ENCODE results near the gene GNPDA1. TPM values are rescaled to one million over a fixed set of nuclear protein-coding genes. Genes with fewer than 3 reads are reported as not detected.

Gene GNPDA1
- total RNA-seq, 1 donor = 6.6 TPM

DNA sequence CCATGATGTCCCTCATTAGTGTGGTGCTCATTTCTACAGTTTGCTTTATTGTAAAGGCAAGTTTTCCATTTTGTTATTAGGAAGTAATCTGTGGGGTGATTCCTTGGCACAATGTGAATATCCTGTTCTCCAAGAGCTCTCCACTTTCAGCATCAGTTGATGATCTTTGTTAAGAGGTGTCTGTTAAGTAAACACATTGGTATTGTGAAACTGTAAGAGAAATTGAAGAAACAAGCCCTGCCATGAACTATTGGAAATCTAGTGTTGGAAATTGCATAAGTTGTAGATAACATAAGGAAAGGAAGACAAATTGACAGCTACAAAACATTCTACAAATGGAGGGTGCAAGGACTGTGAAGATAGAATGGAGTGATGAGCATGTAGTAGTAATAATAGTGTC lies 26.8 kb downstream of the GNPDA1 start:
- H3K4me3 ChIP-seq (ENCODE audit: low read length) = no peak overlapping the region

GRCh38 chr5:141982626-141983025 lies 30.2 kb downstream of the GNPDA1 start:
- Histone ChIP-seq H3K9me3 (ENCODE audit: low read depth, low read length) (no peaks in the 10 kb centered on the region), H3K4me3 (ENCODE audit: low read length) (no peak overlapping the region), H3K27me3 (ENCODE audit: insufficient read depth, low read length) (no peaks in the 10 kb centered on the region), H3K4me1 (ENCODE audit: insufficient read depth, low read length) (no peaks in the 10 kb centered on the region)

More for the DNA sequence above, 26.8 kb downstream of the GNPDA1 start:
- H3K27me3 ChIP-seq (ENCODE audit: insufficient read depth, low read length) = no peaks in the 10 kb centered on the region
- no peaks in the 10 kb centered on the region for H3K9me3 ChIP-seq (ENCODE audit: low read depth, low read length)
- no peaks in the 10 kb centered on the region for H3K4me1 ChIP-seq (ENCODE audit: insufficient read depth, low read length)

DNA sequence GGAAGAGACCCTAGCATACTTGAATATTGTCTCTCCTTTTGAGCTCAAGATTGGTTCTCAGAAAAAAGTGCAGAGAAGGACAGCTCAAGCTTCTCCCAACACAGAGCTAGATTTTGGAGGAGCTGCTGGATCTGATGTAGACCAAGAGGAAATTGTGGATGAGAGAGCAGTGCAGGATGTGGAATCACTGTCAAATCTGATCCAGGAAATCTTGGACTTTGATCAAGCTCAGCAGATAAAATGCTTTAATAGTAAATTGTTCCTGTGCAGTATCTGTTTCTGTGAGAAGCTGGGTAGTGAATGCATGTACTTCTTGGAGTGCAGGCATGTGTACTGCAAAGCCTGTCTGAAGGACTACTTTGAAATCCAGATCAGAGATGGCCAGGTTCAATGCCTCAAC lies 34.4 kb downstream of the GNPDA1 start:
- no peaks in the 10 kb centered on the region for H3K27me3 ChIP-seq (ENCODE audit: insufficient read depth, low read length)

DNA sequence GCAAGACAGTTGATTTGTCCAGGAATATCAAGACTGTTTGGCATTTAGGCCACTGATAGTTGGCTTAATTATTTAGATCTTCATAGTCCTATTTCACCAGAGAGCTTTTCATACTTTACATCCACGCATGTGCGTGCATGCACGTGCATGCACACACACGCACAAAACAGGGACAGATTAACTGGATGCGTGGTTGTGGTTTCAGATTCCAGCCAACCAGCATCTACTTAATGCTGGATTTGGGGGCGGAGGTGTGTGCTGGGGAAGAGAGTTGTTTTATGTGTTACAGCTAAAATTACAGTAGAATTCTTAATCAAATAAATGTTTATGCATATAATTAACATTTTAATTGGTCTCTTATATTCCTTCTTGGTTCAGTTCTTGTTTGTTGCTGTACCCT lies 36.7 kb downstream of the GNPDA1 start:
- Histone ChIP-seq H3K4me3 (ENCODE audit: low read length) (no peak overlapping the region), H3K27me3 (ENCODE audit: insufficient read depth, low read length) (no peaks in the 10 kb centered on the region), H3K9me3 (ENCODE audit: low read depth, low read length) (no peaks in the 10 kb centered on the region), H3K4me1 (ENCODE audit: insufficient read depth, low read length) (no peaks in the 10 kb centered on the region)

More for the DNA sequence above, 34.4 kb downstream of the GNPDA1 start:
- H3K4me1 ChIP-seq (ENCODE audit: insufficient read depth, low read length) = no peaks in the 10 kb centered on the region
- H3K9me3 ChIP-seq (ENCODE audit: low read depth, low read length) = no peaks in the 10 kb centered on the region
- no peak overlapping the region for H3K4me3 ChIP-seq (ENCODE audit: low read length)

GRCh38 chr5:141973871-141974595 lies 38.8 kb downstream of the GNPDA1 start:
- Histone ChIP-seq H3K9me3 (ENCODE audit: low read depth, low read length) (no peaks in the 10 kb centered on the region), H3K27me3 (ENCODE audit: insufficient read depth, low read length) (no peaks in the 10 kb centered on the region), H3K4me1 (ENCODE audit: insufficient read depth, low read length) (peaks cover 16% of the 10 kb centered on the region), H3K4me3 (ENCODE audit: low read length) (no peak overlapping the region)

DNA sequence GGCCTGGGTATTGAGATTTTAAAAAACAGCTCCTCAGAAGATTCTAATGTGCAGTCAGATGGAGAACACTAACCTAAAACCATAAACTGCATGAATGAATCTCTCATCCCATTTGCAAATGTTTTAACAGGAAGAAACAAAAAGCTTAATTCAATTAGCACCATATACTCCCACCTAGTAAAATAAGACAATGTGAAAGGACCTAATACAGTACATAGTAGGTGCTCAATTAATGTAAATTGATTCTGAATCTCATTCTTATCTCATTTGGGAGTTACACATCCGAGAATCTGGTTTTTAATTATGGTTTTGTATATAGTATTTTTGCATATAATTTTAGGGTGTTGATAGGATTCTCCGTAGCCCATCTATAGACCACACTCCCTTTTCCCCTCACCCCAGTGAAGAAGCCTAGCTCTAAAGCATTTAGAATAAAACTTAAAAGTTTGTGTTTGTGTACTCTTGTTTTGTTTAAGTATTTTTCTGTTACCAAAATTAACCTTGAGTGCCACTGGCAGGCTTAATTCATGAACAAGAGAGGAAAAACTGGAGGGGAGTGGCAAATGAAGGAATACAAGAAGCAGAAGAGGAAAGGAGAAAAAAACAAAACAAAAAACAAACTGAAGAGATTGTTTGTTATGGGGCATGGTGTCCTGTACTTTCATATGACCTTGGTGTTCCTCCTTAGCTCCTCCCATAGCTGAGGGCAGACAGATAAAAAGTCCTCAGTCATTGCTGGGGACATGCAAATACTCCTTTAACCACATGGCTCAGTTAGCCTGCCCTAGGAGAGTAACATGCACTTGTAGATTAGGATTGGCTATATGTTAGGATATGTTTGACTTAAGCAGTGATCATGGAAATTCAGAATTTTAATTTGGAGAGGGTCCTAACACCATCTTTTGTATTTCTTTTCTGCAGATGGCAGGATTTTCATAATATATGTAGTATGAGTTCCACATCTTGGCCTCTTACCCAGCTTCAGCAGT lies 42.8 kb downstream of the GNPDA1 start:
- Histone ChIP-seq H3K4me3 (ENCODE audit: low read length) (peak overlapping the region; percentile 80), H3K27me3 (ENCODE audit: insufficient read depth, low read length) (no peaks in the 10 kb centered on the region), H3K9me3 (ENCODE audit: low read depth, low read length) (no peaks in the 10 kb centered on the region), H3K4me1 (ENCODE audit: insufficient read depth, low read length) (peaks cover 23% of the 10 kb centered on the region)

DNA sequence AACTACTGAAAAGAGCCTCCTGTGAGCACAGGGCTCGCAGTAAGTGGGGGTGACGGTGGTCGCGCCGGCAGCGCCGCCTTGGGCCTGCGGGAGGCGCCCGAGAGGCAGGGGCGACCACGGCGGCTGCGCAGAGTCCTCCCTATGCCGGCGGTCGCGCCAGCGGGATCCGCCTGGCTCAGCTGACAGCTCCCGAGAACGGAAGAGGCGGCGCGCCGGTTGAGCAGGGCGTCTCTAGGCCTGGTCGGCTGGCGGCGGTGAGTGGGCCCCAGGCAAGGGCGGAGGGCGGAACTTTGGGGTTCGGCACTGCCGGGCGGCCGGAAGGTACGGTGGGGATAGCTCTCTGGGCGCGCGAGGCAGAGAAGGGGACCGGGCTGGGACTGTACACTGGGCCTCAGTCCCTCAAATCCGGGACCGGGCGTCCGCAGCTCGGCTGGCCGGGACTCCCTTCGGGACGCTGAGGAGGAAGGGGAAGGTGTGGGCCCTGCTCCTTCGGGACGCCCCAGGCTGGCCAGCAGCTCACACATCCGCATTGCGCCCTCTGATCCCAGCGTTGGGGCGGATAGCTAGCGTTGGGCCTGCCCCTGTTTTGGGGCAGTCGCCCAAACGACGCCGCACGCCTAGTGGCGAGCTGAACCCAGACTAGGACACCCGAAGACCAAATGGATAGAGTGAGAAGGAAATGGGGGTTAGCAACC lies 43.8 kb downstream of the GNPDA1 start, which contains the start of gene RNF14:
Gene RNF14, plus strand, starts transcription at position 192 of the 695 bp plus-strand sequence. CDS start 4,484 bp downstream, outside the sequence.
- peaks cover 23% of the 10 kb centered on the region for H3K4me1 ChIP-seq (ENCODE audit: insufficient read depth, low read length)
- peak within 1 kb of the TSS; percentile 80 for H3K4me3 ChIP-seq (ENCODE audit: low read length)
- H3K27me3 ChIP-seq (ENCODE audit: insufficient read depth, low read length) = no peaks in the 10 kb centered on the region
- H3K9me3 ChIP-seq (ENCODE audit: low read depth, low read length) = no peaks in the 10 kb centered on the region

DNA sequence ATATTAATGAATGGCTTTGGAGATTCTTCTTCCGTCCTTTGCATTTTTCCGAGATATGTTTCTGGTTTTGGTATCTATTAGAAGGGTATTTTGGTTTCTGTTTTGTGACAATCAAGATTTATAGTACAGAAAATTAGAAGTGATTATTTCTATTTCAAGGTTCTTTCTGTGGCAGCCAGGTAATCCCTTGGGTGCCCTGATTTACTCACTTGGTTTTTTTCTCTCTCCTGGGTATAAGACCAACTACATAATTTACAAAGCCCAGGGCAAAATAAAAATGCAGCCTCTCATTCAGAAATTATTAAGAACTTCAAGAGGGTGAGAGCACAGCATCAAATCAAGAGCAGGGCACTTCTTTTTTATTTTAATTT lies 45.9 kb downstream of the GNPDA1 start:
- H3K4me1 ChIP-seq (ENCODE audit: insufficient read depth, low read length) = peaks cover 23% of the 10 kb centered on the region
- no peaks in the 10 kb centered on the region for H3K27me3 ChIP-seq (ENCODE audit: insufficient read depth, low read length)
- H3K4me3 ChIP-seq (ENCODE audit: low read length) = no peak overlapping the region

DNA sequence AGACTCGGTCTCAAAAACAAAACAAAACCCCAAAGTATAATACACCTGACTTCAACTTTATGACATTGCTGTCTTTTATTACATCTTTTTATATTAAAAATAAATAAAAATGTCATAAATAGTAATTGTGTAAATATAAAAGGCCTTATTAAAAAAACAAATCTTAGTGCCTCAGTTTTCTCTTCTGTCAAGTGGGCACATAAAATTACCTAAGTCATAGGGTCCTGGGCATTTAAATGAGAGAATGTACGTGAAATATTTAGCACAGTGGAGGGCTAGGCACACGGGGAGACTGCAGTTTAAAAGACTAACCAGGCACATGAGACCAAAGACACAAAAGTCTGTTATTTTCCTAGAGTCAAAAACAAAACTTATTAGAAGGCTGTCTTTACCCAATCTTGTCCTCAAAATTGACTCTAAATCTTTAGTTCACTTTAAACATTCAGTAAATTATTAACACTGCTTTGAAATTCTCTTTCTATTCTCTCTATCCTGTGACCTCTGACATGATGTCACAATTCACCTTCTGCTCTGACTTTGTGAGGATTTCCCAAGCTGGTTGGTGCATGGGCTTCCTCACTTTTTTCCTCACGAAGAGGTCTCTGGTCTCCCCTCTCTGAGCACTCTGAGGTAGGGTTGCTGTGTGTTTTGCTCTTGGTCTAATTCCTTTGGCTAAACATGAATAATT lies 46.4 kb downstream of the GNPDA1 start:
- H3K9me3 ChIP-seq (ENCODE audit: low read depth, low read length) = no peaks in the 10 kb centered on the region
- peaks cover 28% of the 10 kb centered on the region for H3K4me1 ChIP-seq (ENCODE audit: insufficient read depth, low read length)
- no peaks in the 10 kb centered on the region for H3K27me3 ChIP-seq (ENCODE audit: insufficient read depth, low read length)
- no peak overlapping the region for H3K4me3 ChIP-seq (ENCODE audit: low read length)

More for the DNA sequence above, 45.9 kb downstream of the GNPDA1 start:
- H3K9me3 ChIP-seq (ENCODE audit: low read depth, low read length) = no peaks in the 10 kb centered on the region

DNA sequence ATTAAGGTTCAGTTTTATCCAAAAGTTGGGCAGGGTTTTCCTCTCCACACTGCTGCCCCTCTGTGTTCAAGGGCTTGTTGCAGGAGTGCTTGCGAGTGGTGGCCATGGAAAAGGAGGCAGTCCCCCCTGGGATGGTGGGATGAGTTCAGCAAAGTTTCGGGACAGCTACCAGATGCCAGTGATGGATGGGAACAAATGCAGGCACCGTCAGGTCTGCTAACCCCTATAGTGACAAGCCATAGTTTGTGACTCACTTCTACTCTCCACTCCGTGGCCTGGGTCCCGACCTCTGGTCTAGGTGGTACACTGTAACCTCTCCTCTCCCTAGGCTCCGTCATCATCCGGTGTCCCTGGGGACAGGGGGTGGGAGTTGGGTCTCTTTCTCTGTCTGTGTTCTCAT lies 47.8 kb downstream of the GNPDA1 start:
- no peaks in the 10 kb centered on the region for H3K9me3 ChIP-seq (ENCODE audit: low read depth, low read length)
- H3K4me1 ChIP-seq (ENCODE audit: insufficient read depth, low read length) = peaks cover 34% of the 10 kb centered on the region
- H3K4me3 ChIP-seq (ENCODE audit: low read length) = no peak overlapping the region
- no peaks in the 10 kb centered on the region for H3K27me3 ChIP-seq (ENCODE audit: insufficient read depth, low read length)

- Histone ChIP-seq H3K27me3 (ENCODE audit: insufficient read depth, low read length) (no peaks in the 10 kb centered on the region), H3K4me3 (ENCODE audit: low read length) (no peak overlapping the region), H3K9me3 (ENCODE audit: low read depth, low read length) (no peaks in the 10 kb centered on the region), H3K4me1 (ENCODE audit: insufficient read depth, low read length) (peaks cover 34% of the 10 kb centered on the region)
These were observed 49.1 kb downstream of the GNPDA1 start for GRCh38 chr5:141963701-141964100.

GRCh38 chr5:141961466-141961865 lies 51.4 kb downstream of the GNPDA1 start:
- Histone ChIP-seq H3K4me1 (ENCODE audit: insufficient read depth, low read length) (peaks cover 41% of the 10 kb centered on the region), H3K27me3 (ENCODE audit: insufficient read depth, low read length) (no peaks in the 10 kb centered on the region), H3K4me3 (ENCODE audit: low read length) (no peak overlapping the region), H3K9me3 (ENCODE audit: low read depth, low read length) (no peaks in the 10 kb centered on the region)

DNA sequence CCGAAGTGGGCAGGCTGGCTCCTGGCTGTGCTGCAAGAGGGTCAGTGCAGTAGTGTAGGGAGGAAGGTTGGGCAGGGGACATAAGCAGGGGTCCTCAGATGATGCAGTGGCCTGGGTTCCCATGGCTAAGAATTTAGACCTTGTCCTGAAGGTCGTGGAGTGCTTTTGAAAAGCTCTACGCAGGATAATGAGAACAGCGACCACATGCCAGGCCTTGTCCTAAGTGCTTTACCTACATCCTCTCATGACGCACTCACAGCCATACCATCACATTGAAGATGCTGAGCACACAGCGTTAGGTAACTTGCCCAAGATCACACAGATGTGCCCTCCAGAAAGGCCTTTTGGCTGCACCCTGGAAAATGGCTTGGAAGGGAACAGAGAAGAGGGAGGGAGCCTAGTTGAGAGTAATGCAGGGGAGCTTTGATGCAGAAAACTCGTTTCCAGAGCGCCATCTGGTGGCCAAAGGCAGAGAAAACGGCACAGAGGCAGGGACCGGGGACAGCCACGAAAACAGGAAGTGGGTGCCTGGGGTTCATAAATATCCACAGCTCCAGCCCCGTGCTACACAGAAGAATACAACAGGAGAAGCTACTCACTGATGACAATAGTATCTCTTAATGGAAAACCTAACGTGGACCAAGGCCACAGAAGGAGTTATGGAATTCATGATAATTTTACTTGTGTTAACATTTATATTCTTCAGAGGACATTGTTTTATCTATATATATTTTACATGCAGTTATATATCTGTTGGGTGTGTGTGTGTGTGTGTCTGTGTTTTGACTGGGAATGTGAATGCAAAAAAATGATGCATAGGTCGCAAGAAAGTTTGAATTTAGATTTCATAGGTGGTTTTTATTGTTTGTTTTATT lies 52.1 kb downstream of the GNPDA1 start:
- Histone ChIP-seq H3K27me3 (ENCODE audit: insufficient read depth, low read length) (no peaks in the 10 kb centered on the region), H3K4me3 (ENCODE audit: low read length) (no peak overlapping the region)

GRCh38 chr5:141960018-141960417 lies 52.8 kb downstream of the GNPDA1 start:
- Histone ChIP-seq H3K4me1 (ENCODE audit: insufficient read depth, low read length) (peaks cover 41% of the 10 kb centered on the region), H3K9me3 (ENCODE audit: low read depth, low read length) (no peaks in the 10 kb centered on the region), H3K27me3 (ENCODE audit: insufficient read depth, low read length) (no peaks in the 10 kb centered on the region), H3K4me3 (ENCODE audit: low read length) (no peak overlapping the region)

More for the DNA sequence above, 52.1 kb downstream of the GNPDA1 start:
- Histone ChIP-seq H3K9me3 (ENCODE audit: low read depth, low read length) (no peaks in the 10 kb centered on the region), H3K4me1 (ENCODE audit: insufficient read depth, low read length) (peaks cover 41% of the 10 kb centered on the region)

All from mononuclear cell (primary cell).